SHP77 (cell line): ENCODE results near the gene RNF151.
"Not testable (repeated sequence)": the region's sequence is repeated elsewhere in the genome, so short reads cannot be mapped to it uniquely, and the experiment has no call there.

Experiments used
- DNase-seq, 2 experiments: peaks; one replicate each; lab custom pipeline; 2025; lab: John Stamatoyannopoulos, UW

The RNF151 gene, protein sequence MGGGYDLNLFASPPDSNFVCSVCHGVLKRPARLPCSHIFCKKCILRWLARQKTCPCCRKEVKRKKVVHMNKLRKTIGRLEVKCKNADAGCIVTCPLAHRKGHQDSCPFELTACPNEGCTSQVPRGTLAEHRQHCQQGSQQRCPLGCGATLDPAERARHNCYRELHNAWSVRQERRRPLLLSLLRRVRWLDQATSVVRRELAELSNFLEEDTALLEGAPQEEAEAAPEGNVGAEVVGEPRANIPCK

DNA sequence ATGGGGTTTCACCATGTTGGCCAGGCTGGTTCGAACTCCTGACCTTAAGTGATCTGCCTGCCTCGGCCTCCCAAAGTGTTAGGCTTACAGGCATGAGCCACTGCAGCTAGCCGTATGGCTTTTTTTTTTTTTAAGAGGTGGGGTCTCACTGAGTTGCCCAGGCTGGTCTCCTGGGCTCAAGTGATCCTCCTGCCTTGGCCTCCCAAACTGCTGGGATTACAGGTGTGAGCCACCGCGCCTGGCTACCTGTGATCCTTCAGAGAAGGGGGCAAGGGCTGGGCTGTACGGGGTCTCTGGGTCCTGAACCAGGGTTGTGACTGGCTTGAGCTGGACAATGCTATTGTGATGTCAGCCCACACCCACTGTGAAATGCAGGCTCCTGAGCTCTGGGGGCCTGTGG, at the start of gene RNF151:
RNF151 (plus strand) TSS at position 397 of the 400 bp plus-strand sequence. CDS start 26 bp downstream, outside the sequence.
- no peak for DNase-seq

- DNase-seq, result no peak
Measured at GRCh38 chr16:1917056-1917664, 49.5 kb upstream of the RNF151 start.

DNA sequence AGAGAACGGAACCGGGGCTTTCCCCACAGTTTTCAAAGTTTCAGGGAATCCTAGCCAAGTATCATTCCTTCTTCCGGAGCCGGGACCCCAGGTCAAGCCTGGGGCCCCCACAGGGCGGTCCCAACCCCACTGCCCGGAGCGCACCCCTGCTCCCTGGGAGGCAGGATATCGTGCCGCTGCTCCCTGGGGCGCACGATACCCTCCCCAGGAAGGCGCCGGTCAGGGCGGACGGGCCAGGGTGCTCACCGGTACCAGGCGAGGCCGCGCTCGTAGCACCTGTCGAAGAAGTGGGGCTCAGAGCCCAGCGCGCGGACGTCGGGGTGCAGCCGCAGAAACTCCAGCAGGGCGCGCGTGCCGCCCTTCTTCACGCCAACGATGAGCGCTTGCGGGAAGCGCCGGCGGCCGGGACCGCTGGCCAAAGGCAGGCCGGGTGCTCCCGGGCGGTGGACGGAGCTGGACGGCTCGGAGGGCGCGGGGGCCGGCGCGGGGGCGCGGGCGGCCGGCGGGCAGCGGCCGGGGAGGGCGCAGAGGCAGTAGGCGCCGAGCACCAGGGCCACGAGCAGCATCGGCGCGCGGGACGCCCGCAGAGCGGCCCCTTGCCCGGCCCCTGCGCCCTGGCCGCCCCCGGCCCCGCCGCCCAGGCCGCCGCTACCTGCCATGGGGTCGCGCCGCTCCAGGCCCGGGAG, 48.8 kb upstream of the RNF151 start:
- DNase-seq, result no peak

DNA sequence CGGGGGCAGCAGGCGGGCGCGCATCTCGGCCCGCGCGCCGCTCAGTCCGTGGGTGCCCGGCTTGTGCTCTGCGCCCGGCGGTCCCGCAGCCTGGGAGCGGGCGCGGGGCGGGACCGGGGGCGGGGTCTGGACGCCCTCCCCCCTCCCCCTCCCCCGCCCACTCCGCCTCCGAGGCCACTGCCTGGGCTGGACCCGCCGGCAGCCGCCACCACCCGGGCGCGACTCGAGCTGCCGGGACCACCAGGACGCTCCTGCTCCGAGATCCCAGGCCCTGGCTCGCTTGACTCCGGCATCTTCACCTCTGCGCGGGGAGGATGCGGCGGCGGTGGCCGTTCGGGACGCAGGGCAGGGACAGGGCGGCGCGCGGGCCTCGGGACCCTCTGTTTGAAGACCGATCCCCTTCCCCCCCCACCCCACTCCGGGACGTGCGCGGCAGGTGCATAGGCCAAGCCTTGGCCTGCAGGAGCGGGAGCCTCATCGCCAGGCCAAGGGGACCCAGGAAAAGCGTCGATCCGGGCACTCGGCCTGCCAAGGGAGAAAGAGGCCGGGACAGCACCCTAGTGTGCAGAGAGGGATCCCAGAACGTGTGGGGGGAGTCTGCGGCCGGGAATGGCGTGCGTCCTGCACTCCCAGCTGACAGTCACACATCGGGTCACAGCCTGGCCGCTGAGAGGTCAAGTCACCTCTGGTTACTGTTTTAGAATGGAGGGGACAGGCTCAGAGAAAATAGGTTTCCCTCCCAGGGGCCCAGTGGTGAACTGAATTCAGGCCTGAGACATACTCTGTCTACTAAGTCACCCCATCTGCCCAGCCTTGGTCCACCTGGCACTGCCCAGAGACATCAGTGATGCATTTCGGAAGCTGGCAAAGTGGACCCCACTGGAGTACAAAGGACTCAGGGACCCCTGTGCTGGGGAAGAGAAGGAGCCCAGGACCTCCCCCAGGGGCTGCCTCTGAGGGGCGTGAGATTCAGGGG, 48.0 kb upstream of the RNF151 start, which contains the start of gene HS3ST6:
HS3ST6 (minus strand) TSS at position 65 of the 976 bp plus-strand sequence. CDS start 92 bp downstream, outside the sequence.
- DNase-seq, result no peak

DNA sequence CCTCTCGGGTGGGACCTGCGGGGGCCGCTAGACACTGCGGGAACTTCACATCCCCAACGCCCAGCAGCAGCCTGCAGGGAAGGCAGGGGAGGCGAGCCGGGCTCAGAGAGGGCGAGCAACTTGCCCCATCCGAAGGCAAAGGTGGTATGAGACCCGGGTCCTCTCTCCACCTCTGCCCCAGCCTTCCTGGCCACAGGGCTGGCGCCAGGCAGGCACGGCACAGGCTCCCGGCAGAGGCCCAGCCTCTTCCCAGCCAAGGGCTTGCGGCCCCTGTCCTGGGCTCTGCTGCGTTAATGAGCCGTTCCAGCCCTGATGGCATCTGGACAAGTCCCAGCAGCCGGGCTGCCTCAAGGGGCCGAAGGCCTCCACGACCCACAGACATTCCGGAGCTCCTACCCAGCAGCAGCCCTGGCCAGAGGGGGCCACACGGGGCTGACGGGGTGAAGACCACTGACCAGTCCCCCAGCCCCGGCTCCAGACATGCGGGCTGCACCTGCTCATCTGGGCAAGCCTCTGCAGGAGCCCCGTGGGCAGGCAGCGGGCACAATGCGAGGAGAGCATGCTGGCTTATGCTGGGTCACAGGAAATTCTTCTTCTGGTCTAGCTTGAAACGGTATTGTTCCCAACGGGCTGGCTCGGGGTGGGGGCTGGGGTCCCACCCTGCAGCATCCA, 47.2 kb upstream of the RNF151 start:
- peak in 1 of 2 experiments; percentile 21 for DNase-seq

GRCh38 chr16:1920122-1920521, 46.5 kb upstream of the RNF151 start:
- not testable (repeated sequence) for DNase-seq

- peak; percentile 45 to 63 for DNase-seq
Measured at GRCh38 chr16:1920727-1921171, 45.9 kb upstream of the RNF151 start.

GRCh38 chr16:1922357-1922756, 44.3 kb upstream of the RNF151 start:
- no peak for DNase-seq

- DNase-seq, result peak; percentile 54 to 63
Measured at GRCh38 chr16:1923299-1924034, 43.2 kb upstream of the RNF151 start.

- DNase-seq, result no peak
Measured at GRCh38 chr16:1924095-1924494, 42.6 kb upstream of the RNF151 start.

DNA sequence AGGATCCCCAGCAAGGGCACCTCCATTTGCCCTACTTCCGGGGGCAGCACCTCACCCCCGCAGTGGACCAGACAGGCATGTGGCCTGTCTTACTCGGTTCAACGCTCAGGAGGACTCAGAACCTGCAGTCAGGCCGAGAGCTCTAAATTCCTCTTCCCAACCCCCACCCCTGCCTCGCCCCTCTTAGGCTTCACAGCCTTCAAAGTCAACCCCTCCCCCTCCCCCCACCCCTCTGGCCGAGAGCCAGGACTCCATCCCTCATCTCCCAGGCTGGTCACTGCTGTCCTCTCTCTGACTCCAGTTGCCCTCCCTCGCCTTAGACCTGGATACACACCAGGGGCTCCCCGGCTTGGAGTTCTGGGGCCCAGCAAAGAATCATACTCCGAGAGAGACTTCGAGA, 40.4 kb upstream of the RNF151 start:
- DNase-seq, result no peak

DNA sequence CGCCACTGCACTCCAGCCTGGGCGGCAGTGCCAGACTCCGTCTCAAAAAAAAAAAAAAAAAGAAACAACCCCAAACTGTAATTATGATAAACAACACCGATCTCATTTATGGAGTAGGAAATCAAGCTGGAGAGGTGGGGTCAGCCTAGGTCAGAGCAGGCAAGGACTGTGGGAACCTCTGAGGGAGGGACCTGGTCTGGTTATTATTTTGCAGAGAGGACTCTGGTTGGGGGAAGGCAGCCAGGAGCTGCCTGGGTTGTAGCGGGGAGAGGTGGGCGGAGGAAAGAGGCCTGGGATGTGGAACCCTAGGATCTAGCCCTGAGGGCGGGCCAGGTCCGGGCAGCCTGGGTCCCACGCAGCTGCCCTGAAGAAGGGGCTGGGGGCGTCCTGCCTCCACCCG, 37.6 kb upstream of the RNF151 start:
- DNase-seq, result peak in 1 of 2 experiments; percentile 35

DNA sequence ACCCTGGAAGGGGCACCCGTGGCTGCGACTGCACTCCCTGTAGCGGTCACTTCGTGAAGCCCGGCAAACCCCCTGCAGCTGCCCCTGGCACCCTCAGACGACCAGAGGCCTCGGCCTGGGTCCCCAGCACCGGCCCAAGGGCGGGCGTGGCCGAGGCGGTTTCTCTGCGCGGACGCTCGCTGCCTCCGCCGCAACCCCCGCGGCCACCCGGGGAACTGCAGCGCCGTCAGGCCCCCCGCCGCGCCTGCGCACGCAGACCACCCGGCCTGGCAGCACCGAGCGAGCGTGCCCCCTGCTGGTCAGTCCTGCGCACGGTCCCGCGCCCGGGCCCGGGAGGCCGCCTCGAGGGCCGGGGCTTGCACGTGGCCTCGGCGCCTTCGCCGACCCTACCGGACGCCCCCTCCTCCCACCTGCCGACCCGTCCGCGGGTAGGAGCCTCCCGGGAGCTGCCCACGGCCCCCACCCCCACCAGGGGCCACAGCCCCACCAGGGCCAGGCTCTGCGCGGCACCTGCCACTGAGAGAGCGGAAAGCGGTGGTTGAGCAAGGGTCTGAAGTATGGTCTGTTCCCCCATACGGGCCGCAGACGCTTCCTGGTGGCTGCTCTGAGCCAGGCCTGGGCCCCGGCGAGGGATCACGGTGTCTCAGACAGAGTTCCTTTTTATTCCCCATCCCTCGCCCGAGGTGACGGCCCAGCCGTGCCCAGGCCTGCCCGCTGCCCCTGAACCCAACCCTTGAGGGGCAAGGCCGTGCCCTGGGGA, 36.9 kb upstream of the RNF151 start:
- peak; percentile 67 to 70 for DNase-seq

DNA sequence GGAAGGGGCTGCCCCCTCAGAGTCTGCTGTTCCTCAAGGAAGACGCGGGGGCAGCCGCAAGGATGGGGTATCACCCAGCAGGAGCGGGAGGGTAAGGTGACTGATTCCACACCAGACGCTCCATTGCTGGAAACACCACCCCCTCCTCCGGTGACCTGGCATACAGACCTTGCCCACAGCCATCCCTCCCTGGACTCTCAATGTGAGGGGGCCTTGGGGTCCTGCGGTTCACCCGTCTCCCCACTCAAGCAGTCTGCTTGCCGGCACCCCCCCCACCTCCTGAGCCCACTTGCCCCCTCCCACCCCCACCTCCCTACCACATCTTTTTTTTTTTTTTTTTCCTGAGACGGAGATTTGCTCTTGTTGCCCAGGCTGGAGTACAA, 36.3 kb upstream of the RNF151 start:
- no peak for DNase-seq

- DNase-seq, result peak; percentile 60 to 74
Measured at GRCh38 chr16:1932050-1933028, 34.3 kb upstream of the RNF151 start.

DNA sequence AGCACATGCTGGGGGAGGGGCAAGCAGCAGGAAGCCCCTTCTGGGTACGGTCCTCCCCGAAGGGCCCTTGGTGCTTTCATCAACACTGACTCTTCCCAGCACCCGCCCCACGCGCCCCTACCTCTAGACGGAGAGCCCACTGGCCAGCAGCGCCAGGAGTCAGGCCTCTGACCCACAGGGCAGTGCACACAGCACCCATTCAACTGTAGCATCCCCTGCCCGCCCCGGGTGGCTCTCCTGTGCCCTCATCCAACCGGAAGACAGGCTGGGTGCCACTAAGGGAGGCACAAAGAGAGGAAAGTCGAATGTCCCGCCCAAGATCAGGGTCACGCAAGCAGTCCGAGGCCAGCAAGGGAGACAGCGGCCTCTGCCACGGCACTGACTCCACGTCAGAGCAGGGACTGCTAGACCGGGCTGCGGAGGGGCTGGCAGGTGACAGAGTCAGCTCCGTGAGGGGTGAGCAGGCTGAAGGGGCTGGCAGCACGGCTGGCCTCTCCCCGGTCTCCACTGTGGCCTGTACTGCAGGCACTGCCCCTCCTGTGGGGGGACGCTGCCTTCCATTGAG, 33.5 kb upstream of the RNF151 start:
- DNase-seq, result no peak

DNA sequence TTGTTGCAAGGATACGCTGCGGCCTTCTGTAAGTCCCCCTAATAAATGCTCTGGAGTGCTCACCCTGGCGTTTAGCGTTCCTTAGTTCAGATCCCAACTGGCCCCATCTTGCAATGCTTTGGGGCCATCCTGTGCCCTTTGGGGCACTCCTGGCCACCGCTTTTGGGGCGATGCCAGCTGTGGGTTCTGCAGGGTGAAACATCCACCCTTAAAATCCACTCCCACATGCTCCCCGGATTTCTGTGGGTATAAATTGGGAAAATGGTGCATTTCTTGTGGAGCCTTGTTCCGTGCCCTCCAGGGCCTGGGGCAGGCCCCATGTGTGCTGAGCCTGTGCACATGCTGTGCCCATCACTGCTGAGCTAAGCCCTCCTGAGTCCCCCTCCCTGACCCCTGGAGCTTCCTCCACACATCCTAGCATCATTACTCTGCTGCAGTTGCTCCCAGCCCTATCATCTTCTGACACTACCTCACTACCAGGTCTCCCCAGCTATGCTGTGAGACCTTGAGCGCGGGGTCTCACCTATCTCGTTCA, 29.6 kb upstream of the RNF151 start:
- no peak for DNase-seq

DNA sequence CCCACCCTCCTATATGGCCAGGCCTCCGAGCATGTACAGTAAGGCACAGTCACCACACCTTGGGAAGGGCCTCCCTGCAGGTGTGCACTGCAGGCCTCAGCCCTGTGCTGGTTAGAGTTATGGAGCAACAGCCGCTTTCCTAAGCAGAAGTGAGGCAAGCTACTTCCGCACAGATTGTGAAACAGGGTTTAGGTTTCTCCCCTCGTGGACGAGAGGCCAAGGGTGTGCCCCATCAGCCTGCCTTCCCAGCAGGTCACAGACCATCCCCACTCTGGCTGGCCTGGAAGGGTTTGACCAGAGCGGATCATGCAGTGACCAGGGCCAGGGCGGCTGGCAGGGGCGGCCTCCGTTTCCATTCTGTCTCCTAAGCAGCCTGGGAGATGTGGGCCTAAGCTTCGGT, 28.3 kb upstream of the RNF151 start:
- DNase-seq, result no peak
